Activated CD8-positive, alpha-beta memory T cell treated with anti-CD3 and anti-CD28 coated beads, Interleukin-2, amount 10 ng/mL, durations not matched to agents 7 days and 5 days (primary cell): ENCODE results near the gene TACR2. TPM values are rescaled to one million over a fixed set of nuclear protein-coding genes. Genes with fewer than 3 reads are reported as not detected.

Experiments
- ATAC-seq: fragments of 150-1000 bp; cut with Tn5 transposase; one replicate; pipeline ENCODE4 v1.10.0; 2021; ENCODE audit warnings: moderate library complexity
- CTCF ChIA-PET: fragments of 350-600 bp; sonication (Branson Sonifier 250); formaldehyde crosslinking; loops from one replicate; lab custom pipeline; 2021; ENCODE audit warnings: antibody characterized with exemption; lab: Charles Lee
- DNase-seq: peaks from one replicate; pipeline ENCODE4 v3.0.0-alpha.2; 2020
- H3K27ac Mint-ChIP-seq: one replicate; pipeline ENCODE4 v1.8.0; 2021; ENCODE audit warnings: mild to moderate bottlenecking, mixed read lengths
- H3K27me3 Mint-ChIP-seq: one replicate; pipeline ENCODE4 v1.8.0; 2021; ENCODE audit warnings: mixed read lengths
- H3K36me3 Mint-ChIP-seq: one replicate; pipeline ENCODE4 v1.8.0; 2021; ENCODE audit warnings: mild to moderate bottlenecking, mixed read lengths
- H3K4me1 Mint-ChIP-seq: one replicate; pipeline ENCODE4 v1.8.0; 2021; ENCODE audit warnings: mixed read lengths
- H3K4me3 Mint-ChIP-seq: one replicate; pipeline ENCODE4 v1.8.0; 2021; ENCODE audit warnings: mild to moderate bottlenecking, moderate library complexity, mixed read lengths
- H3K9me3 Mint-ChIP-seq: one replicate; pipeline ENCODE4 v1.8.0; 2022; ENCODE audit warnings: low read depth, mixed read lengths
- total RNA-seq, 2 experiments: library from RNA; stranded (reverse); gene quantifications; one replicate each; pipeline ENCODE4 v1.2.3, GENCODE V29; 2021

The TACR2 gene
- total RNA-seq, 2 experiments from 2014 or later = not detected

- Mint-ChIP-seq H3K9me3 (no peaks in the 10 kb centered on the region), H3K27ac (peak overlapping the region; percentile 16), H3K27me3 (no peaks in the 10 kb centered on the region), H3K4me1 (peaks cover 21% of the 10 kb centered on the region), H3K36me3 (peaks cover 30% of the 10 kb centered on the region), H3K4me3 (no peak overlapping the region)
- ATAC-seq (no peak), DNase-seq (no peak)
- CTCF ChIA-PET = interaction anchor here (0.9 to 1.7 kb wide), 2 partner anchors 43 to 128 kb away, joined by 3 to 5 read pairs; no protein-coding TSS in a partner anchor
These were observed 52.3 kb downstream of the TACR2 start for GRCh38 chr10:69364232-69364940.

GRCh38 chr10:69363666-69364065 is 53.1 kb downstream of the TACR2 start:
- Mint-ChIP-seq H3K36me3 (peaks cover 27% of the 10 kb centered on the region), H3K27me3 (no peaks in the 10 kb centered on the region), H3K4me3 (no peak overlapping the region), H3K27ac (peak overlapping the region; percentile 1), H3K4me1 (peaks cover 27% of the 10 kb centered on the region), H3K9me3 (no peaks in the 10 kb centered on the region)
- DNase-seq (no peak), ATAC-seq (no peak)
- CTCF ChIA-PET = interaction anchor here (1.7 kb wide), 1 partner anchor 44 kb away, joined by 5 read pairs; no protein-coding TSS in a partner anchor

GRCh38 chr10:69362471-69362954 is 54.2 kb downstream of the TACR2 start:
- H3K27me3 Mint-ChIP-seq = no peaks in the 10 kb centered on the region
- no peak overlapping the region for H3K27ac Mint-ChIP-seq
- H3K9me3 Mint-ChIP-seq = no peaks in the 10 kb centered on the region
- no peak for DNase-seq
- ATAC-seq = no peak
- CTCF ChIA-PET = interaction anchor here (0.9 kb wide), 1 partner anchor 99 kb away, joined by 3 read pairs; no protein-coding TSS in a partner anchor
- no peak overlapping the region for H3K4me3 Mint-ChIP-seq
- peaks cover 22% of the 10 kb centered on the region for H3K36me3 Mint-ChIP-seq
- peaks cover 37% of the 10 kb centered on the region for H3K4me1 Mint-ChIP-seq

- Mint-ChIP-seq H3K4me3 (no peak overlapping the region), H3K36me3 (peaks cover 22% of the 10 kb centered on the region), H3K27me3 (no peaks in the 10 kb centered on the region), H3K4me1 (peaks cover 37% of the 10 kb centered on the region), H3K27ac (no peak overlapping the region), H3K9me3 (no peaks in the 10 kb centered on the region)
- no peak for DNase-seq
- ATAC-seq = no peak
- CTCF ChIA-PET = no interaction called here
These were observed 55.5 kb downstream of the TACR2 start for GRCh38 chr10:69361303-69361614.

GRCh38 chr10:69360485-69361302 is 56.0 kb downstream of the TACR2 start:
- no peak for DNase-seq
- Mint-ChIP-seq H3K27ac (peak overlapping the region; percentile 50), H3K4me3 (no peak overlapping the region), H3K9me3 (no peaks in the 10 kb centered on the region), H3K4me1 (peaks cover 37% of the 10 kb centered on the region), H3K36me3 (peaks cover 22% of the 10 kb centered on the region), H3K27me3 (no peaks in the 10 kb centered on the region)
- CTCF ChIA-PET = no interaction called here
- ATAC-seq = no peak

GRCh38 chr10:69359594-69359993 is 57.1 kb downstream of the TACR2 start:
- CTCF ChIA-PET = no interaction called here
- Mint-ChIP-seq H3K9me3 (no peaks in the 10 kb centered on the region), H3K4me3 (peak overlapping the region; percentile 2), H3K27ac (peak overlapping the region; percentile 80), H3K27me3 (no peaks in the 10 kb centered on the region), H3K4me1 (peaks cover 37% of the 10 kb centered on the region), H3K36me3 (peaks cover 14% of the 10 kb centered on the region)
- ATAC-seq (peak; percentile 81), DNase-seq (peak; percentile 55)

- peak; percentile 34 for ATAC-seq
- H3K27me3 Mint-ChIP-seq = no peaks in the 10 kb centered on the region
- H3K27ac Mint-ChIP-seq = peak overlapping the region; percentile 80
- H3K9me3 Mint-ChIP-seq = no peaks in the 10 kb centered on the region
- CTCF ChIA-PET = no interaction called here
- no peak overlapping the region for H3K4me3 Mint-ChIP-seq
- H3K4me1 Mint-ChIP-seq = peaks cover 36% of the 10 kb centered on the region
- no peak for DNase-seq
- H3K36me3 Mint-ChIP-seq = peaks cover 17% of the 10 kb centered on the region
These were observed 57.6 kb downstream of the TACR2 start for GRCh38 chr10:69359148-69359547.

GRCh38 chr10:69358148-69358795 is 58.4 kb downstream of the TACR2 start:
- Mint-ChIP-seq H3K9me3 (no peaks in the 10 kb centered on the region), H3K27ac (no peak overlapping the region), H3K4me1 (peaks cover 32% of the 10 kb centered on the region), H3K27me3 (no peaks in the 10 kb centered on the region), H3K4me3 (no peak overlapping the region), H3K36me3 (peaks cover 24% of the 10 kb centered on the region)
- no peak for ATAC-seq
- DNase-seq = no peak
- CTCF ChIA-PET = interaction anchor here (0.6 to 0.9 kb wide), 2 partner anchors 33 to 149 kb away, joined by 3 read pairs; no protein-coding TSS in a partner anchor

- Mint-ChIP-seq H3K4me3 (no peak overlapping the region), H3K27ac (no peak overlapping the region), H3K27me3 (no peaks in the 10 kb centered on the region), H3K4me1 (peaks cover 28% of the 10 kb centered on the region), H3K36me3 (peaks cover 34% of the 10 kb centered on the region), H3K9me3 (no peaks in the 10 kb centered on the region)
- CTCF ChIA-PET = interaction anchor here (1.1 kb wide), 1 partner anchor 52 kb away, joined by 3 read pairs; no protein-coding TSS in a partner anchor
- ATAC-seq (no peak), DNase-seq (no peak)
These were observed 60.5 kb downstream of the TACR2 start for GRCh38 chr10:69356187-69356586.

GRCh38 chr10:69353977-69354635 is 62.6 kb downstream of the TACR2 start:
- CTCF ChIA-PET = interaction anchor here (1.2 kb wide), 1 partner anchor 36 kb away, joined by 3 read pairs; no protein-coding TSS in a partner anchor
- ATAC-seq = no peak
- H3K36me3 Mint-ChIP-seq = peaks cover 43% of the 10 kb centered on the region
- H3K9me3 Mint-ChIP-seq = no peaks in the 10 kb centered on the region
- H3K27me3 Mint-ChIP-seq = no peaks in the 10 kb centered on the region
- H3K27ac Mint-ChIP-seq = no peak overlapping the region
- H3K4me3 Mint-ChIP-seq = no peak overlapping the region
- no peak for DNase-seq
- H3K4me1 Mint-ChIP-seq = peaks cover 24% of the 10 kb centered on the region
